Fibroblast of villous mesenchyme (primary cell): ENCODE data around the gene RGS7. TPM values are rescaled to one million over a fixed set of nuclear protein-coding genes. Genes with fewer than 3 reads are reported as not detected.

Experiments
- DNase-seq: peaks from one replicate; pipeline ENCODE4 v3.0.0-alpha.2; 2010; ENCODE audit warnings: low read depth
- H3K4me3 ChIP-seq: 2 replicates; pipeline ENCODE4 v1.5.1; 2011; ENCODE audit warnings: low read depth, mild to moderate bottlenecking, low read length
- CTCF ChIP-seq: IDR thresholded peaks from 2 replicates; pipeline ENCODE4 v1.5.1; 2012; ENCODE audit warnings: low read depth, mild to moderate bottlenecking, low read length; ENCODE audit not compliant: insufficient read depth
- total RNA-seq: library from RNA; depleted of rRNA; stranded (reverse); fragments of >200 nt; gene quantifications from 2 replicates; pipeline ENCODE4 v1.2.3, GENCODE V29; 2012

The RGS7 gene
- total RNA-seq, 1 donor, result 0.43 TPM

- TF ChIP-seq CTCF, result no peak
- DNase-seq, result no peak
- H3K4me3 ChIP-seq, result no peak overlapping the region
Observed at GRCh38 chr1:240936911-240937668, 419.9 kb downstream of the RGS7 start.

GRCh38 chr1:240935920-240936319 is 421.1 kb downstream of the RGS7 start:
- no peak for TF ChIP-seq CTCF
- no peak for DNase-seq
- H3K4me3 ChIP-seq, result no peak overlapping the region

GRCh38 chr1:240931031-240931430 is 426.0 kb downstream of the RGS7 start:
- TF ChIP-seq CTCF, result no peak
- DNase-seq, result no peak
- H3K4me3 ChIP-seq, result no peak overlapping the region

GRCh38 chr1:240928265-240928664 is 428.7 kb downstream of the RGS7 start:
- TF ChIP-seq CTCF, result no peak
- no peak overlapping the region for H3K4me3 ChIP-seq
- no peak for DNase-seq

- no peak for DNase-seq
- H3K4me3 ChIP-seq, result no peak overlapping the region
- no peak for TF ChIP-seq CTCF
Observed at GRCh38 chr1:240927821-240928220, 429.2 kb downstream of the RGS7 start.

- DNase-seq, result no peak
- H3K4me3 ChIP-seq, result no peak overlapping the region
- TF ChIP-seq CTCF, result no peak
Observed at GRCh38 chr1:240925273-240925672, 431.7 kb downstream of the RGS7 start.

- H3K4me3 ChIP-seq, result no peak overlapping the region
- no peak for DNase-seq
- no peak for TF ChIP-seq CTCF
Observed at GRCh38 chr1:240917976-240918375, 439.0 kb downstream of the RGS7 start.
